ENCODE measurements around the gene SNX10. TPM values are rescaled to one million over a fixed set of nuclear protein-coding genes. Genes with fewer than 3 reads are reported as not detected.

Gene SNX10
- total and polyA plus RNA-seq, 2 of the 8 experiments (the other 6 are each of a cell fraction or from before 2014, with no cell fraction given): 4.4 to 9.6 TPM

GRCh38 chr7:26317211-26317610 lies 25.5 kb downstream of the SNX10 start:
- H4K91ac ChIP-seq (replicated peaks; ENCODE audit: insufficient read length, low read length): no peak overlapping the region
- no peak overlapping the region for H3K56ac ChIP-seq (replicated peaks; ENCODE audit: insufficient read length, low read depth, low read length)
- H3K23me2 ChIP-seq (ENCODE audit: low read depth, low read length): no peaks in the 10 kb centered on the region
- H3K27me3 ChIP-seq (replicated peaks in 1 of 4; ENCODE audit: control insufficient read depth in 3 of 4, extremely low read depth in 1 of 4, insufficient read depth in 3 of 4, low read length in 3 of 4): no peaks in the 10 kb centered on the region
- no peak overlapping the region for H2AFZ ChIP-seq (ENCODE audit: low read length)
- no peaks in the 10 kb centered on the region for H3K36me3 ChIP-seq (ENCODE audit: control insufficient read depth in 2 of 4, insufficient read depth in 4 of 4, low read length in 3 of 4)
- H3K23ac ChIP-seq (ENCODE audit: insufficient read length): no peak overlapping the region
- H2AK5ac ChIP-seq (ENCODE audit: low read depth, low read length): no peak overlapping the region
- no peak overlapping the region for H2BK15ac ChIP-seq (ENCODE audit: low read length)
- H4K5ac ChIP-seq (ENCODE audit: insufficient read length, low read depth, low read length): no peak overlapping the region
- no peaks in the 10 kb centered on the region for H3K79me1 ChIP-seq (ENCODE audit: low read depth, low read length)
- H3K14ac ChIP-seq (ENCODE audit: insufficient read length): no peak overlapping the region
- no peak overlapping the region for H3K4me3 ChIP-seq (ENCODE audit: extremely low read depth in 1 of 4, insufficient read depth in 2 of 4, low read depth in 3 of 4, low read length in 4 of 4)
- H3K9me3 ChIP-seq (ENCODE audit: insufficient read depth in 2 of 2, low read depth in 1 of 2, low read length in 1 of 2): no peaks in the 10 kb centered on the region
- 94% methylated on average over 3 of the region's 3 CpGs; no CpG with 5 or more reads in 1 of the 2 experiments for WGBS, 2 experiments (ENCODE audit: extremely low coverage in 1 of 2, insufficient coverage in 1 of 2, insufficient read length in 1 of 2, insufficient replicate concordance in 2 of 2, low coverage in 1 of 2, low lambda C conversion rate in 2 of 2, missing lambda C conversion rate in 1 of 2)
- no peaks in the 10 kb centered on the region for H3K4me1 ChIP-seq (replicated peaks in 1 of 4; ENCODE audit: control insufficient read depth in 3 of 4, insufficient read depth in 4 of 4, low read length in 3 of 4)
- H3K4me2 ChIP-seq (ENCODE audit: insufficient read depth in 1 of 2, low read depth in 2 of 2, low read length in 2 of 2): no peak overlapping the region
- ChIA-PET POLR2A (ENCODE audit: partially characterized antibody) (interaction anchor here (1.0 kb wide), 1 partner anchor 17 kb away, joined by 3 read pairs; no protein-coding TSS in a partner anchor), CTCF (ENCODE audit: partially characterized antibody) (interaction anchor here (0.8 kb wide), 1 partner anchor 8 kb away, joined by 3 read pairs; no protein-coding TSS in a partner anchor)
- H3K27ac ChIP-seq (ENCODE audit: low read depth, low read length): no peak overlapping the region
- H3K79me2 ChIP-seq (ENCODE audit: control insufficient read depth in 1 of 2, insufficient read depth in 2 of 2, low read length in 2 of 2): no peaks in the 10 kb centered on the region
- no peak overlapping the region for H2BK20ac ChIP-seq (ENCODE audit: low read length)
- no peaks in the 10 kb centered on the region for H4K20me1 ChIP-seq (replicated peaks in 1 of 2; ENCODE audit: control insufficient read depth in 1 of 2, insufficient read depth in 2 of 2, low read length in 2 of 2)
- FAIRE-seq (no peak), DNase-seq (ENCODE audit: low read depth in 1 of 2, low spot score in 2 of 2) (no peak)
- H4K8ac ChIP-seq (ENCODE audit: extremely low read depth, insufficient read depth, low read length): no peak overlapping the region
- H2BK120ac ChIP-seq (replicated peaks; ENCODE audit: low read depth, low read length): no peak overlapping the region
- H2BK12ac ChIP-seq (ENCODE audit: low read depth, low read length): no peak overlapping the region
- H3K18ac ChIP-seq (ENCODE audit: extremely low read depth, low read length): no peak overlapping the region
- H3K4ac ChIP-seq (replicated peaks; ENCODE audit: insufficient read length, low read depth, low read length): no peak overlapping the region
- H2BK5ac ChIP-seq (ENCODE audit: low read depth, low read length): no peak overlapping the region
- H3K9ac ChIP-seq (replicated peaks in 1 of 4; ENCODE audit: extremely low read depth in 1 of 4, low read depth in 3 of 4, low read length in 3 of 4): no peak overlapping the region
- TF ChIP-seq CTCF (IDR thresholded peaks at IDR 0.05; ENCODE audit: control extremely low read depth in 1 of 3, insufficient read depth in 1 of 3, low read depth in 1 of 3, low read length in 3 of 3) (no peak), NANOG (IDR thresholded peaks at IDR 0.05; ENCODE audit: insufficient read depth, low read depth, low read length, poor library complexity, severe bottlenecking) (no peak), EP300 (IDR thresholded peaks at IDR 0.05; ENCODE audit: borderline replicate concordance in 1 of 2, low read depth in 2 of 2, low read length in 2 of 2) (no peak), SIN3A (conservative IDR thresholded peaks at IDR 0.05 in 1 of 2, IDR thresholded peaks at IDR 0.05 in 1 of 2; ENCODE audit: low read depth in 1 of 2, low read length in 2 of 2) (no peak), HDAC2 (IDR thresholded peaks at IDR 0.05; ENCODE audit: borderline replicate concordance in 1 of 2, low read depth in 2 of 2, low read length in 2 of 2) (no peak), E2F6 (IDR thresholded peaks at IDR 0.05) (no peak), ZNF274 (IDR thresholded peaks at IDR 0.05; ENCODE audit: borderline replicate concordance, extremely low read depth, low read length) (no peak)

Data from H1 (cell line).